ENCODE measurements around the gene AKT1. TPM values are rescaled to one million over a fixed set of nuclear protein-coding genes. Genes with fewer than 3 reads are reported as not detected.
A peak's percentile ranks its signal among the peaks of the same experiment; 100 is the strongest.

The AKT1 gene
- total and polyA plus RNA-seq, 2 experiments from 2014 or later, result 16.9 to 164 TPM

GRCh38 chr14:104803912-104804410, 8.4 kb upstream of the AKT1 start:
- no peak for TF ChIP-seq EZH2 (IDR thresholded peaks at IDR 0.05; ENCODE audit: insufficient read depth, poor library complexity, severe bottlenecking)
- no peak for TF ChIP-seq EZH2phosphoT487 (IDR thresholded peaks at IDR 0.05; ENCODE audit: insufficient read depth, low read depth)
- peak; percentile 33 for DNase-seq
- H3K9ac ChIP-seq, result no peak overlapping the region
- no peaks in the 10 kb centered on the region for H3K27me3 ChIP-seq (replicated peaks; ENCODE audit: insufficient read depth)
- no peak overlapping the region for H3K4me3 ChIP-seq
- in situ Hi-C loops (cut with MboI), result no loop called here
- no peaks in the 10 kb centered on the region for H3K9me2 ChIP-seq (ENCODE audit: insufficient read depth)
- no peak overlapping the region for H2AFZ ChIP-seq
- WGBS, 2 experiments (ENCODE audit: low coverage in 1 of 2, low lambda C conversion rate in 2 of 2, missing lambda C conversion rate in 2 of 2), result 82 to 86% methylated on average over 15 of the region's 15 CpGs
- peaks cover 11% of the 10 kb centered on the region for H3F3A ChIP-seq (ENCODE audit: insufficient read depth)
- no peak overlapping the region for H3K27ac ChIP-seq
- no peaks in the 10 kb centered on the region for H3K36me3 ChIP-seq (ENCODE audit: low read depth)
- peaks cover 7% of the 10 kb centered on the region; the same call in 1 of the 2 replicates for H3K4me1 ChIP-seq (ENCODE audit: insufficient read depth)
- no peak overlapping the region for H3K4me2 ChIP-seq (ENCODE audit: unreplicated experiment)
- no peaks in the 10 kb centered on the region for H3K9me3 ChIP-seq (ENCODE audit: low read depth)
- H4K20me1 ChIP-seq (ENCODE audit: insufficient read depth), result no peaks in the 10 kb centered on the region
- H3K79me2 ChIP-seq (ENCODE audit: insufficient read depth), result no peaks in the 10 kb centered on the region

- no peak overlapping the region for H3K4me3 ChIP-seq
- peaks cover 7% of the 10 kb centered on the region; the same call in 1 of the 2 replicates for H3K4me1 ChIP-seq (ENCODE audit: insufficient read depth)
- H3K4me2 ChIP-seq (ENCODE audit: unreplicated experiment), result no peak overlapping the region
- no peak overlapping the region for H2AFZ ChIP-seq
- H3K9ac ChIP-seq, result no peak overlapping the region
- H3K36me3 ChIP-seq (ENCODE audit: low read depth), result no peaks in the 10 kb centered on the region
- H3K9me2 ChIP-seq (ENCODE audit: insufficient read depth), result no peaks in the 10 kb centered on the region
- no peak overlapping the region for H3K27ac ChIP-seq
- H3K9me3 ChIP-seq (ENCODE audit: low read depth), result no peaks in the 10 kb centered on the region
- H3K79me2 ChIP-seq (ENCODE audit: insufficient read depth), result no peaks in the 10 kb centered on the region
- H3F3A ChIP-seq (ENCODE audit: insufficient read depth), result peaks cover 15% of the 10 kb centered on the region
- H3K27me3 ChIP-seq (replicated peaks; ENCODE audit: insufficient read depth), result no peaks in the 10 kb centered on the region
- no peaks in the 10 kb centered on the region for H4K20me1 ChIP-seq (ENCODE audit: insufficient read depth)
- TF ChIP-seq EZH2phosphoT487 (IDR thresholded peaks at IDR 0.05; ENCODE audit: insufficient read depth, low read depth), result no peak
- no peak for TF ChIP-seq EZH2 (IDR thresholded peaks at IDR 0.05; ENCODE audit: insufficient read depth, poor library complexity, severe bottlenecking)
- WGBS, 2 experiments (ENCODE audit: low coverage in 1 of 2, low lambda C conversion rate in 2 of 2, missing lambda C conversion rate in 2 of 2), result 81 to 86% methylated on average over 19 of the region's 19 CpGs
- in situ Hi-C loops (cut with MboI), result no loop called here
- DNase-seq, result no peak
Measured at GRCh38 chr14:104803280-104803911, 7.8 kb upstream of the AKT1 start.

GRCh38 chr14:104802394-104803184, 7.0 kb upstream of the AKT1 start:
- peaks cover 15% of the 10 kb centered on the region for H3F3A ChIP-seq (ENCODE audit: insufficient read depth)
- H3K4me3 ChIP-seq, result no peak overlapping the region
- H3K36me3 ChIP-seq (ENCODE audit: low read depth), result no peaks in the 10 kb centered on the region
- H3K4me2 ChIP-seq (ENCODE audit: unreplicated experiment), result no peak overlapping the region
- DNase-seq, result no peak
- in situ Hi-C loops (cut with MboI), result no loop called here
- H3K9me2 ChIP-seq (ENCODE audit: insufficient read depth), result no peaks in the 10 kb centered on the region
- no peaks in the 10 kb centered on the region for H3K79me2 ChIP-seq (ENCODE audit: insufficient read depth)
- H3K9ac ChIP-seq, result no peak overlapping the region
- H3K9me3 ChIP-seq (ENCODE audit: low read depth), result no peaks in the 10 kb centered on the region
- H3K27ac ChIP-seq, result no peak overlapping the region
- no peak for TF ChIP-seq EZH2phosphoT487 (IDR thresholded peaks at IDR 0.05; ENCODE audit: insufficient read depth, low read depth)
- no peaks in the 10 kb centered on the region for H3K27me3 ChIP-seq (replicated peaks; ENCODE audit: insufficient read depth)
- no peaks in the 10 kb centered on the region for H4K20me1 ChIP-seq (ENCODE audit: insufficient read depth)
- WGBS, 2 experiments (ENCODE audit: low coverage in 1 of 2, low lambda C conversion rate in 2 of 2, missing lambda C conversion rate in 2 of 2), result 87 to 89% methylated on average over 20 of the region's 20 CpGs
- peaks cover 7% of the 10 kb centered on the region; the same call in 1 of the 2 replicates for H3K4me1 ChIP-seq (ENCODE audit: insufficient read depth)
- H2AFZ ChIP-seq, result no peak overlapping the region

GRCh38 chr14:104801520-104802393, 6.2 kb upstream of the AKT1 start:
- H4K20me1 ChIP-seq (ENCODE audit: insufficient read depth), result no peaks in the 10 kb centered on the region
- no peak overlapping the region for H3K9ac ChIP-seq
- H3K9me3 ChIP-seq (ENCODE audit: low read depth), result no peaks in the 10 kb centered on the region
- in situ Hi-C loops (cut with MboI), result no loop called here
- H3K4me2 ChIP-seq (ENCODE audit: unreplicated experiment), result peak overlapping the region; percentile 77
- TF ChIP-seq EZH2 (IDR thresholded peaks at IDR 0.05; ENCODE audit: insufficient read depth, poor library complexity, severe bottlenecking) (no peak), EZH2phosphoT487 (IDR thresholded peaks at IDR 0.05; ENCODE audit: insufficient read depth, low read depth) (no peak)
- H3K36me3 ChIP-seq (ENCODE audit: low read depth), result no peaks in the 10 kb centered on the region
- H3F3A ChIP-seq (ENCODE audit: insufficient read depth), result peaks cover 15% of the 10 kb centered on the region
- 89% methylated on average over 44 of the region's 45 CpGs for WGBS, 2 experiments (ENCODE audit: low coverage in 1 of 2, low lambda C conversion rate in 2 of 2, missing lambda C conversion rate in 2 of 2)
- H3K9me2 ChIP-seq (ENCODE audit: insufficient read depth), result no peaks in the 10 kb centered on the region
- no peaks in the 10 kb centered on the region for H3K27me3 ChIP-seq (replicated peaks; ENCODE audit: insufficient read depth)
- H3K4me1 ChIP-seq (ENCODE audit: insufficient read depth), result peaks cover 7% of the 10 kb centered on the region; the same call in 1 of the 2 replicates
- DNase-seq, result no peak
- H2AFZ ChIP-seq, result no peak overlapping the region
- H3K27ac ChIP-seq, result no peak overlapping the region
- H3K79me2 ChIP-seq (ENCODE audit: insufficient read depth), result no peaks in the 10 kb centered on the region
- peak overlapping the region; percentile 78 for H3K4me3 ChIP-seq
